K562 (cell line): ENCODE data around the gene UCKL1. TPM values are rescaled to one million over a fixed set of nuclear protein-coding genes. Genes with fewer than 3 reads are reported as not detected.

Experiments
- ATF4 ChIP-seq: fragments of 450-650 bp; formaldehyde crosslinking; IDR thresholded peaks from 2 replicates; pipeline ENCODE4 v1.4.0; 2022; ENCODE audit warnings: mild to moderate bottlenecking, moderate library complexity
- FOS ChIP-seq: IDR thresholded peaks from 3 replicates; pipeline ENCODE4 v1.6.1; 2011; ENCODE audit not compliant: insufficient read length; ENCODE audit errors: extremely low read depth
- REST ChIP-seq, 2 experiments: fragments of 450-650 bp; formaldehyde crosslinking in 1 of 2; IDR thresholded peaks; 2 replicates each; pipeline versions ENCODE4 v1.4.0 to v1.6.1; 2014 to 2020; ENCODE audit warnings: mild to moderate bottlenecking in 2 of 2, borderline replicate concordance in 1 of 2, low read depth in 1 of 2
- SP1 ChIP-seq: sonication (generic); formaldehyde crosslinking; IDR thresholded peaks from 2 replicates; pipeline ENCODE4 v1.8.1; 2022; ENCODE audit warnings: mild to moderate bottlenecking, missing genetic modification reagents
- ZKSCAN1 ChIP-seq: fragments of 150-350 bp; IDR thresholded peaks from 2 replicates; pipeline ENCODE4 v1.6.1; 2016; ENCODE audit warnings: low read depth, low read length
- ZNF134 ChIP-seq: fragments of 250-450 bp; sonication (Bioruptor Pico); conservative IDR thresholded peaks from 2 replicates; pipeline ENCODE4 v1.4.0; 2020
- ZNF639 ChIP-seq, 2 experiments: fragments of 200-800 bp in 1 of 2; sonication (Bioruptor generic) in 1 of 2; sonication (generic) in 1 of 2; formaldehyde crosslinking in 1 of 2; IDR thresholded peaks in 1 of 2; conservative IDR thresholded peaks in 1 of 2; 2 replicates each; pipeline versions ENCODE4 v1.5.0 to v1.6.1; 2016 to 2020; ENCODE audit warnings: missing compliant biosample characterization in 1 of 2, missing genetic modification characterization in 1 of 2, missing genetic modification reagents in 1 of 2
- ZNF764 ChIP-seq: fragments of 250-450 bp; sonication (Bioruptor Pico); IDR thresholded peaks from 2 replicates; pipeline ENCODE4 v1.4.0; 2020; ENCODE audit warnings: low read depth, mild to moderate bottlenecking, moderate library complexity
- polyA plus RNA-seq, 8 experiments: library from polyadenylated mRNA; depleted of rRNA in 4 of 8; stranded (reverse) in 5 of 8; unstranded in 3 of 8; fragments of >200 nt; fragmentation: Nextera tagmentation in 2 of 8; fragmentation: Illumina TruSeq in 1 of 8; extraction: Ambion mirVana in 2 of 8; extraction: Trizol in 1 of 8; gene quantifications; 2 replicates each; pipeline versions ENCODE4 v1.2.1 to v1.2.3, GENCODE V29; 2011 to 2014; ENCODE audit warnings: inconsistent platforms in 1 of 8, missing spikeins in 1 of 8
- total RNA-seq, 7 experiments: library from RNA; depleted of rRNA in 6 of 7; stranded (reverse); fragments of >200 nt in 6 of 7; fragmentation: Illumina TruSeq in 2 of 7; extraction: Trizol in 2 of 7; gene quantifications; 2 replicates each; pipeline versions ENCODE4 v1.2.1 to v1.2.3, GENCODE V29; 2011 to 2021; ENCODE audit warnings: low replicate concordance in 1 of 7

Gene UCKL1
- total and polyA plus RNA-seq, 9 of the 15 experiments (the other 6 are each of a cell fraction or from before 2014, with no cell fraction given) = 3.1 to 52.8 (median 24.2) TPM

GRCh38 chr20:63894358-63895201 is 61.6 kb downstream of the UCKL1 start, which contains the start of gene DNAJC5 (continued):
- TF ChIP-seq ATF4 (CRISPR knock-in tag) (no peak), FOS (no peak), ZNF764 (CRISPR knock-in tag) (no peak), SP1 (CRISPR knock-in tag) (peak; percentile 82), ZKSCAN1 (0 out of 2 replicates have a peak, but pooled peaks have one; percentile 42), ZNF639 (CRISPR knock-in tag; conservative IDR thresholded peaks at IDR 0.05 in 1 of 2, IDR thresholded peaks at IDR 0.05 in 1 of 2) (peak in 1 of 2 experiments; percentile 91; a peak in 2 of 4 replicates), REST (IDR thresholded peaks at IDR 0.05; ENCODE audit: borderline replicate concordance) (no peak), REST (CRISPR knock-in tag; IDR thresholded peaks at IDR 0.05; ENCODE audit: low read depth) (no peak), ZNF134 (no peak)
